ENCODE results near the gene BORCS8. TPM values are rescaled to one million over a fixed set of nuclear protein-coding genes. Genes with fewer than 3 reads are reported as not detected.
"Not testable (repeated sequence)": the region's sequence is repeated elsewhere in the genome, so short reads cannot be mapped to it uniquely, and the experiment has no call there.

The BORCS8 gene
- total RNA-seq, 1 donor from 2014 or later, result 18.4 TPM

DNA sequence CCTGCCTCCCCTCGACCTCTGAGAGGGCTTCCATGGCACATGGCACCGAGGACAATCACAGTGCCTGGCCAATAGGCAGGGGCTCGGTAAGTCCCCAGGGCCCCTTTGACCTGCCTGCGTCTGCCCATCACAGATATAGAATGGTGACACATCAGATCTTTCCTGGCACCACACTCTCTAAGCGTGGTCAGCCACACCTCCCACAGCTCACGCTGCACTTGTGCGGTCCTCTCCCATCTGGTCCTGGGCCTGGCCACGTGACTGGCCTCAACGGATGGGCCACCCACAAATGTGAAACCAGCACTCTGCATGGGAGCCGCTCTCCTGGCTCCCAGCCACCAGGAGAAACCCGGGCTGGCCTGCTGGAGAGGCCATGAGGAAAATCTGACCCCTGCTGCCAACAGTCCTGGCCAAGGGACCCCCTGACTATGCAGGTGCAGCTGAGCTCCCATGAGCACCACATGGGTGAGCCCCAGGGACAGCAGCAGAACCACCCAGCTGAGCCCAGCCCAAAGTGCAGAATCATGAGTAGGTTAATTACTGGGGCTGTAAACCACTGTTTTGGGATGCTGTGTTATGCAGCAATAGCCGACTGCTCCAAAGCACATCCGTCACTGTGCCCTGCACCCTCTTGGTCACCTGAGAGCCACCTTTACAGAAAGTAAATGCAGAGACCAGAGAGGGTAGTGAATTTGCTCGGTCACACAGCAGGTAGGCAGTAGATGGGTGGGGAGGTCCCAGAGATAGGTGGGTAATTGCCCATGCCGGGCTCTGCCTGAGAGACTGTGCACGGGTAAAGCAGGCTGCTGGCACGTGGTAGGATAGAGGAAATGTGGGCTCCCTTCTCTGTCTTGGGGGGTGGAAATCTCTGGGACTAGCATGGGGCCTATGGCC, 12.2 kb downstream of the BORCS8 start:
- ATAC-seq, result no peak

DNA sequence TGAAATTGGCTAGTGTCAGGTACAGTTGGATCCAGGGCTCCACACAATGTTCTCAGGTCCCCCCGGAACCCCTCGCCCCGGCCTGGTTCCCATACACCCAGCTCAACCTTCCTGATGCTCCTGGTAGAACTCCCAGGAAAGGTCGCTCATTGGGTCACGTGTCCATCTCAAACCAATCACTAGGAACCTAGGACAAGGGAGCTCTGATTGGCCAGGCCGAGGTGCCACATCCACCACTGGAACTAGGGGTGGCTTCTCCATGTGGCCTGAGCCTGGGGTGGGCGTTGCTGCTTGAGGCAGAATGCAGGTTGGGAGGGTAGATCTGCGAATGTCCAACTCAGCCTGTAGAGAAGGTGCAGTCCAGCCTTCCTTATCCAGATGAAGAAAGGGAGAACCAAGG, 15.0 kb downstream of the BORCS8 start:
- ATAC-seq, result no peak

DNA sequence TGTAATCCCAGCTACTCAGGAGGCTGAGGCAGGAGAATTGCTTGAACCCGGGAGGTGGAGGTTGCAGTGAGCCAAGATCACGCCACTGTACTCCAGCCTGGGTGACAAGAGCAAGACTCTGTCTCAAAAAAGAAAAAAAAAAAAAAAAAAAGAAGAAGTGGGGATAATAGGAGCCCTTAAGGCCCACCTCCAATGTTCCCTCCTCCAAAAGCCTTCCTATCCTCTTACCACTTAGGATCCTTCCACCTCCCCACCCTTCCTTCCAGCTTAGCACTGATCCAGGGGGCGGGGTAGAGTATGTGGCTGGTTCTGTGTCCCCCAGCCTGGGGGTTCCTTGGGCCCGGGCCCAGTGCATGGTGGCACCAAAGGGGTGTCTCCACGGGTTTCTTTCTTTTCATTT, 18.7 kb downstream of the BORCS8 start:
- not testable (repeated sequence) for ATAC-seq

- ATAC-seq, result peak; percentile 5
Observed at GRCh38 chr19:19171821-19172532, 20.0 kb downstream of the BORCS8 start.

DNA sequence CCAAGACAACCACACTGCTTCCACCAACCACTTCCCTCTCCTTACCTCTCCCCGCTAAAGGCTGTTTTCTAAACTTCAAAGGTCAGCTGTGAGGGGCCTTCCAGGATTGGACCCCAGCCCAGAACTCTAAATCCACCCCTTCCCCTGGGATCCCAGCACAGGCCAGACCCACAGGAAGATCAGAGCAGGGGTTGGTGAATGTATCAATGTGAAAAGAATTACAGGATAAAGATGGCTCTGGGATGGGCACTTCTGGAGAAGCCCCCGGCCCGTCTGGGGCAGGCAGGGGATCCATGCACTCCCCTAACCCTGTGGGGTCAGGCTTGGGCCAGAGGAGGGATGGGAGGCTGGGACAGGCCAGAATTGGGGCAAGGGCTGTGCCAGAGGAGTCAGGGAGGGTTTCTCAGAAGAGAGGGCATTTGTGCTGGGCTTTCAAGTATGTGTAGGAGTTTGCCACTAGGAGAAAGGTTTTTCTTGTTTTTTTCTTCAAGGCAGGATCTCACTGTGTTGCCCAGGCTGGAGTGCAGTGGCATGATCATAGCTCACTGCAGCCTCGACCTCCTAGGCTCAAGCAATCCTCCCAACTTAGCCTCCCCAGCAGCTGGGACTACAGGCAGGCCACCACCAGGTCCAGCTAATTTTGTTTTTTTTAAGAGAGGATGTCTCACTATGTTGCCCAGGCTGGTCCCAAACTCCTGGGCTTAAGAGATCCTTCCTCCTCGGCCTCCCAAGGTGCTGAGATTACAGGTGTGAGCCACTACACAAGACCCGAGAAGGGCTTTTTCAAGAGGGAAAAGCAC, 20.9 kb downstream of the BORCS8 start:
- no peak for ATAC-seq

- peak; percentile 92 for ATAC-seq
Observed at GRCh38 chr19:19170053-19170872, 21.7 kb downstream of the BORCS8 start, which contains the start of gene MEF2B. Gene MEF2B, minus strand, starts transcription at chr19:19170263. Its CDS starts 19,528 bp downstream, at chr19:19150735.

DNA sequence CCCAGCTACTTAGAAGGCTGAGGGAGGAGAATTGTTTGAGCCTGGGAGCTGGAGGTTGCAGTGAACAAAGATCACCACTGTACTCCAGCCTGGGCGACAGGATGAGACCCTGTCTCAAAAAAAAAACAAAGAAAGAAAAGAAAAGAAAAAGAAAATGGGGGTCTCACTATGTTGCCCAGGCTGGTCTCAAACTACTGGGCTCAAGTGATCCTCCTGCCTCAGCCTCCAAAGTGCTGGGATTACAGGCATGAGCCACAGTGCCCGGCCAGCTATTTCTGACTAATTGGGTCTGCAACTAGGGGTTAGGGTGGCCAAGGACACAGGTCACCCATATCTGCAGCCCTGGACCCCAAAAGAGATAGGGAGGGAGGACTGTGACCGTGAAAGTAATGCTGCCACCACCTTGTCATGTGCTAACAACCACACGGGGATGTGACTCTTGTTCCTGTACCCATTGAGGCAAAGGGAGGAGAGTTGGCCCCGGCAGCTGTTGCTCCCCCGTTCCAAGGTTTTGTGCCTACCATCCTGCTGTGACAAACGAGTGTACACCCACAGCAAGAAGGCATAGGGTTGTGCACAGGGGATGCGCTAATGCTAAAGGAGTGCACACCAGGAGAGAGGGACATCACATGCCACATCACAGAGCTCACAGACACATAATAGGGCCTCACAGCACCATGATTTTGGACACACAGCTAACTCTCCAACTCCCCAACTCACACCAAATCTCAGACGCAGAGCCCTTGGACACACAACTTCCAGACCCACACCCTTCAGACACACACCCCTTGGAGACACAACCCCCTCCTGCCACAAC, 22.5 kb downstream of the BORCS8 start:
- no peak for ATAC-seq

- no peak for ATAC-seq
Observed at GRCh38 chr19:19167612-19168011, 24.3 kb downstream of the BORCS8 start.

DNA sequence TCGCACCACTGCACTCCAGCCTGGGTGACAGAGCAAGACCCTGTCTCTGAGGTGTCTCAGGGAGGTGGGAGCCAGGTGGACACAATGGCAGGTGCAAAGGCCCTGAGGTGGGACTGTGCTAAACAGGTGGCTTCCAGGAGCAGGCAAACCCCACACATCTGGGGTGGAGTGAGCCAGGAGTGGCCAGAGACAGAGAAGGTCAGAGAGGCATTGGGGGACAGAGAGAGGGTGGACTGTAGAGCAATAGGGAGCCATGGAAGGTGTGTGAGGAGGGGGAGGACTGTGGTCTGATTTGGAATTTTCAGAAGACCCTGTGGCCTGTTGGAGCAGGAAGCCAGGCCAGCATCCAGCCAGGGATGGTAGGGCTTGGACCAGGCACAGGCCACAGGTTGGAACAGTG, 26.6 kb downstream of the BORCS8 start:
- no peak for ATAC-seq

GRCh38 chr19:19162495-19162894, 29.5 kb downstream of the BORCS8 start:
- no peak for ATAC-seq

- ATAC-seq, result no peak
Observed at GRCh38 chr19:19160461-19161035, 31.4 kb downstream of the BORCS8 start.

DNA sequence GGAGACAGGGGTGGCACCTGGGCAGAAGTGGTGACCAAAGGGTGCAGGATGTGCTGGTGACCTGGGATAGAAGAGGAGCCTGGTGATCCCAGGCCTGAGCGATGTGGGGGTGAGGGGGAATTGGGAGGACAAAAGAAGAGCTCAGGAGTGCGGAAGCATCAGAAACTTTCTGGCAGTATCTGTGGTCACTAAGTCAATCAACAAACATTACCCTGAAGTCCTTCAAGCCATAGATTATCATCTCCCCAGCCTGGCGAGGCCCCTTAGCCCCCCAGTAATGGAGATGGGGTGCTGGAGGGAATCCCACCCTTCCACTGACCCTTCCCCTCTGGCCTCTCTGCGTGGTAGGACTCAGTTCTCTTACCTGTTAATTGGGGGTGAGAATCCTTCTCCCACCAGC, 32.4 kb downstream of the BORCS8 start:
- no peak for ATAC-seq

DNA sequence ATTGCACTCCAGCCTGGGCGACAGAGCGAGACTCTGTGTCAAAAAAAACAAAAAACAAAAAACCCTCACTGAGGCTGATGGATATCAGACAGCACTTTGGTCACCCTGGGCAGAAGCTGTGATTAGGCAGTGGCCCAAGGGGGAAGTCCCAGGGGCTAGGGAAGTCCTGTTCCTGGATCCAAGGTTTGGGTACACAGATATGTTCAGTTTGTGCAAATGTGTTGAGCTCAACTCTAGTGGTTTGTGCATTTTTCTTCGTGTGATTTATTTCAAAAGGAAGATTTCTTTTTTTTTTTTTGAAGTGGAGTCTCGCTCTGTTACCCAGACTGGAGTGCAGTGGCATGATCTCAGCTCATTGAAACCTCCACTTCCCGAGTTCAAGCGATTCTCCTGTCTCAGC, 34.1 kb downstream of the BORCS8 start:
- ATAC-seq, result no peak

- ATAC-seq, result peak; percentile 43
Observed at GRCh38 chr19:19155495-19156219, 36.3 kb downstream of the BORCS8 start.

GRCh38 chr19:19154768-19155494, 37.0 kb downstream of the BORCS8 start:
- ATAC-seq, result peak; percentile 15

DNA sequence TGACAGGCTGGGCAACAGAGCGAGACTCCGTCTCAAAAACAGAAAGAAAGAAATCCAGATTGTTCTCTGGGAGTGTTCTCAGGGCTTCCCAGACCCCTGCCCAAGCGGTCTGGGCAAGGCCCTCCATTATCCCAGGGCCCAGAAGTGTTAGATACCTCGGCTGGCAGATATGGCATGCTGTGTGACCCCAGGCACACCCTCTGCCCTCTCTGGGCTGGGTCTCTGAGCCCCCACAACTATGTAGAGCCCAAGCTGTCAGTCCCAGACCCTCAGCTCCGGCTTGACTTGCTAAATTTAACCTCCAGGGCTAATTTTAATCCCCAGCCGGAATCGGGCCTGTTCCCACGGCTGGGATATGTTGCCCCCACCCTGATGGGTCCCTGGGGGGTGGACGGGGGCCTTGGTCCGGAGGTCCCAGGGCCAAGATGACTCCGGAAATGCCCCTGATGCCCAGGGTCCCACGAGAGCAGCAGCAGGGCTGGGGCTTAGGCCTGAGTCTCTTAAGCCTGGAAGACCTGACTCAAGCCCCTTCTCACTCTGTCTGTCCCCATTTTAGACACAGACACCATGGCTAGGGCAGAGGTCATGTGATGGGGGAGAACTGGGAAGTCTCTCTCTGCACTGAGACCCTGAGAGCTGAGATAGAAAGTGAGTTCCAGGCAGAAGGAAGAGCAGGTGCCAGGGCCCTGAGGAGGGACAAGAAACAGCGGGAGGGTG, 39.1 kb downstream of the BORCS8 start:
- ATAC-seq, result no peak

- ATAC-seq, result peak; percentile 23
Observed at GRCh38 chr19:19151418-19151817, 40.5 kb downstream of the BORCS8 start.

GRCh38 chr19:19149435-19149834, 42.5 kb downstream of the BORCS8 start:
- no peak for ATAC-seq

DNA sequence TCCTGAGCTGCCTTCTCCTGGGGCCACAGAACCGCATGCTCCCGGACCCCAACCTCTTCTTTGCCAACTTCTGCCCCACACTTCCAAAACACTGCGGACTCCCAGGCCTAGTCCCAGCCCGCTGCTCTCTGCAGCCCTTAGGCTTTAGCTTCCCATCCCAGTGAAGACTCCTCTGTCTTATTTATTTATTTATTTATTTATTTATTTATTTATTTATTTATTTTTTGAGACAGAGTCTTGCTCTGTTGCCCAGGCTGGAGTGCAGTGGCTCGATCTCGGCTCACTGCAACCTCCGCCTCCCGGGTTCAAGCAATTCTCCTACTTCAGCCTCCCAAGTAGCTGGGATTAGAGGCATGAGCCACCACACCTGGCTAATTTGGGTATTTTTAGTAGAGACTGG, 43.4 kb downstream of the BORCS8 start:
- ATAC-seq, result not testable (repeated sequence)
